GM12891 (cell line): ENCODE data around the gene LY6G5C.

Experiments
- DNase-seq: peaks from one replicate; pipeline ENCODE4 v3.0.0; 2011; ENCODE audit warnings: low spot score; ENCODE audit not compliant: insufficient read length
- FAIRE-seq: peaks from 2 replicates; lab custom pipeline; 2011; peaks lifted over from hg19 to GRCh38; lab: Jason Lieb, UNC
- PAX5 ChIP-seq: IDR thresholded peaks from 2 replicates; pipeline ENCODE4 v1.6.1; 2011; ENCODE audit warnings: low read length, moderate library complexity, mild to moderate bottlenecking; ENCODE audit not compliant: insufficient read depth, severe bottlenecking
- POLR2A ChIP-seq: IDR thresholded peaks from 2 replicates; pipeline ENCODE4 v1.6.1; 2011; ENCODE audit warnings: low read depth, low read length, control low read depth
- POLR2AphosphoS5 ChIP-seq: IDR thresholded peaks from 2 replicates; pipeline ENCODE4 v1.6.1; 2011; ENCODE audit warnings: low read depth, low read length, control low read depth
- POU2F2 ChIP-seq: IDR thresholded peaks from 2 replicates; pipeline ENCODE4 v1.6.1; 2011; ENCODE audit warnings: low read depth, mild to moderate bottlenecking, control low read depth, low read length, moderate library complexity
- SPI1 ChIP-seq: IDR thresholded peaks from 2 replicates; pipeline ENCODE4 v1.6.1; 2011; ENCODE audit warnings: low read depth, low read length, control low read depth
- TAF1 ChIP-seq: IDR thresholded peaks from 2 replicates; pipeline ENCODE4 v1.6.1; 2011; ENCODE audit warnings: low read depth, low read length, control low read depth

The LY6G5C gene

DNA sequence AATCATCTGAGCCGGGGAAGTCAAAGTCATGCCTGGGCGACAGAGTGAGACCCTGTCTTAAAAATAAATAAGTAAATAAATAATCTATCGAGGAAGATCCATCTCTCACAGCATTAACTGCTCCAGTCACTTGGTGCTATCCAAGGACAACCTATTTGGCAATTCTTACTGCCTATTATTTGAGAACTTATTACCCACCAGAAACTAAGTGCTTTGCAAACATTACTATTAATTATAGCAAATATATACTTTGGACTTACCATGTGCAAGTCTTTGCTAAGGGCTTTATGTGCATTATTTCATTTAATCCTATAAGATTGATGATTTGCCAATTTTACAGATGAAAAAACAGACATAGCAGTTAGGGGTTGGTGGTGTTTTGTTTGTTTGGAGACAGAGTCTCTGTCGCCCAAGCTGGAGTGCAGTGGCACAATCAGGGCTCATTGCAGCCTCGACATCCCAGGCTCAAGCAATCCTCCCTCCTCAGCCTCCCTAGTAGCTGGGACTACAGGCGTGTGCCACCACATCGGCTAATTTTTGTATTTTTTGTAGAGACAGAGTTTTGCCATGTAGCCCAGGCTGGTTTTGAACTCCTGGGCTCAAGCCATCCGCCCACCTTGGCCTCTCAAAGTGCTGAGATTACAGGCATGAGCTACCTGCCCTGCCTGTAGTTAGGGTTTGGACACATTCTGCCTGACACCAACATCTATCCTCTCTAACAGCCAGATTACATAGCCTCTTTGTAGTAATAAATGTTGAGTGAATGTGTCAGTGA lies 26.1 kb downstream of the LY6G5C start:
- DNase-seq (no peak), FAIRE-seq (no peak)
- TF ChIP-seq SPI1 (no peak), POLR2AphosphoS5 (no peak), PAX5 (no peak), POU2F2 (no peak), TAF1 (no peak), POLR2A (no peak)

DNA sequence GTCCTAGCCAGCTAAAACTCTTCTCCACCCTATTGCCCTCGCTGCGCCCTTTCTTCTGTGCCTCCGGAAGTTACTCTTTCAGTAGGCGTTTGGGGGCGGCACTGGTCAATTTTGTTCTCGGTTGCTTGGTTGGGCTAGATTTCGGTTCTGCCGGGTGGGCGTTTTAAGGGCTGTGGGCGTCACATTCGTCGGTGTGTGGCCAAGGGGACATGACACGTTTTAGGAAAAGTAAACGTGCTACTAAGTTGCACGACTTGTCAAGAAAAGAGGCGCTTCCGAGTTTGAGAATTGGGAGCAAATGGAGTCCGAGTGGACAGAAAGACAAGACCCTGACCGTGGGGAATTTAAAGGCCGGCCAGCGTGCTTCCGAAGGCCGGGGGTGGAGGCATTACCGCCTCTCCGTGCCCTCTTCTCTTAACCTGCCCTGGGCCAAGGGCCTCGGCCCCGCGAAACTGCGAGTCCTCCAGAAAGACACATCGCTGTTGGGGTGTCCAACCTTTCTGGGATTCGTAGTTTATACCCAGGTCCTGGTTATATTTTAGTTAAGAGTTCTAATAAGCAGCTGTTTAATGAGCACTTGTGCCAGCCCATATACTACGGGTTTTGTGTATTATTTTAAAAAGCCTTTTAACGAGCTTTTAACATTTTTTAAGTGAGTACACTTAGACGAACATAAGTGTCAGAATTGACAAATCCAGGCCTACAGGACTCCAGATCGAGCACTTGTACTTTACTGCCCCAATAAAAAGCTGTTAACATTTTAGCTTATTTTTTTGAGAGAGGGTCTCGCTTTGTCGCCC lies 27.7 kb downstream of the LY6G5C start:
- FAIRE-seq, result no peak
- 0 out of 2 replicates have a peak, but pooled peaks have one; percentile 9 for TF ChIP-seq SPI1
- TF ChIP-seq TAF1, result peak; percentile 59
- no peak; the same call in 1 of the 2 replicates for TF ChIP-seq POLR2AphosphoS5
- peak; percentile 20 for TF ChIP-seq POU2F2
- 0 out of 2 replicates have a peak, but pooled peaks have one; percentile 17 for TF ChIP-seq POLR2A
- no peak for TF ChIP-seq PAX5

DNA sequence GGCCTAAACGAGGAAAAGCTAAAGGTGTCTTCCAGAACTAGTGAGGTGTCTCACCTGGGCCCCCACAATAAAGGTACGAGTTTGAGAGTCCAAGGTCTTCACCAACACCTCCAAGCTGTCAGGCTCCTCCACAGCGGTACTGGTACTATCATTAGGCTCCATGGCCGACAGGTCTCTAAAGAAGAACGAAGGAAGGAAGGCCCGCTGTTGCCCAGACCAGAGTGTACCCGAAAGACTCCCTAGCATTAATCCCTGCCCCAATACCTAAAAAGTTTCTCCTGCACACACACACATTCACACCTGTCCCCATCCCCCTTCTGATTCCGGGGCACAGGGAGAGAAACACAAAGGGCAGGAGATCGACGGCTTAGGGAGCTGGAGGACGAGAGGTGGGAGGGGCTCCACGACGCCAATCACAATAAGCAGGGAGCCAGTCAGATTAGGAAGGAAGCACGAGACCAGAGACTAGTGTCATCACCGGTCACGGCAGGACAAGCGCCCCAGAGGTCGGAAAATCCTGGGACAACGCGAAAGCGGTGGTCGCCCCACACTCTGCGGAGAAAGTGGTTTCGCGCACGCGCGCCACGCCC lies 29.2 kb downstream of the LY6G5C start:
- TF ChIP-seq POU2F2, result no peak
- TF ChIP-seq POLR2AphosphoS5, result no peak
- TF ChIP-seq PAX5, result no peak
- TF ChIP-seq POLR2A, result no peak
- no peak for TF ChIP-seq SPI1
- TF ChIP-seq TAF1, result no peak
- FAIRE-seq (no peak), DNase-seq (no peak)

More for the DNA sequence above, 27.7 kb downstream of the LY6G5C start:
- peak; percentile 83 for DNase-seq

DNA sequence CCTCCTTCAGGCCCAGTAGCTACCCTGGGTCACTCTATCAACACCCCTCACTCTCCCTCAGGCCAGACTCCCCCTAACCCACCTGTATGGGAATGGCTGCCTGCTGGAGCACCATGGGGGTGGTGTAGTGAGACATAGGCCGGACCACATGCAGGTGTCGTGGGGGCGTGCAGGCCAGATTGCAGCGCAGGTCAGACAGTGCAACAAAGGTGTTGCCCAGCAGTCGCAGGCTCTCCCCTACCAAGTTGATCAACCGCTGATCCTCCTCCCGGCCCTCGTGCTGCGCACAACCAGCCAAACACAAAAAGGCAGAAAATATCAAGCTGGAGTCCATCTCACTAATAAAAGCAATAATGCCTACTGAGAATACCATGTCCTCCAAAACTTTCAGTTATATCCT lies 35.5 kb downstream of the LY6G5C start:
- FAIRE-seq (no peak), DNase-seq (no peak)
- TF ChIP-seq TAF1, result no peak
- no peak for TF ChIP-seq POU2F2
- TF ChIP-seq SPI1, result no peak
- TF ChIP-seq PAX5, result no peak
- no peak for TF ChIP-seq POLR2AphosphoS5
- no peak for TF ChIP-seq POLR2A

DNA sequence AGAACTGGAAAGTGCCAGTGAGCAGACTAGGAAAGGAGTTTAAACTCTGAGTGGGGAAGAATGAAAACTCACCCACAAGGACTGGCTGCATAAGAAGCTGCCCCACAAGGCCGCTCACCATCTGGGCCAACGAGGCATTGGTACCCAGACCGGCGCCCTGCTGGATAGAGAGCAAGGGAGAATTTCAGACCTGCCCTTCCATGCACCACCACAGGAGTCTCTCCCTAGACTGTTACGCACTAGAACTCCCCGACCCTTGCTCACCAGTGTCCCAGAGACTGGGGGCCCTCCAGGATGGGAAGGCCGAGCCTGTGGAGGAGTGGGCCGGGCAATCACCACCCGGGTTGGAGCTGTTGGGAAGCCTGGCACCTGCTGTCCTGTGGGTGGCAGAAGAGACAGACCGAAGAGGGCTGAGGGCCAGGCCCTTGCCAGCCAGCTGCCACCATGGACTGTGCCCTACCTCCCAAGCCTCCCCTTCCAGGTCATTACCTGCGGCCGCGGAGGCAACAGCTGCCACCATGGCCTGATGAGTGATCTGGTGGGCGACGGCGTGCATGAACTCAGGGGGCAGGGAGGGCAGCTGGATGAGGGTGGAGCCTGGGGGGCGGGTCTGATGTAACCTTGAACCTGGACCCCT lies 36.9 kb downstream of the LY6G5C start:
- DNase-seq, result no peak
- no peak for TF ChIP-seq SPI1
- no peak for TF ChIP-seq POLR2A
- TF ChIP-seq POU2F2, result no peak
- no peak for FAIRE-seq

DNA sequence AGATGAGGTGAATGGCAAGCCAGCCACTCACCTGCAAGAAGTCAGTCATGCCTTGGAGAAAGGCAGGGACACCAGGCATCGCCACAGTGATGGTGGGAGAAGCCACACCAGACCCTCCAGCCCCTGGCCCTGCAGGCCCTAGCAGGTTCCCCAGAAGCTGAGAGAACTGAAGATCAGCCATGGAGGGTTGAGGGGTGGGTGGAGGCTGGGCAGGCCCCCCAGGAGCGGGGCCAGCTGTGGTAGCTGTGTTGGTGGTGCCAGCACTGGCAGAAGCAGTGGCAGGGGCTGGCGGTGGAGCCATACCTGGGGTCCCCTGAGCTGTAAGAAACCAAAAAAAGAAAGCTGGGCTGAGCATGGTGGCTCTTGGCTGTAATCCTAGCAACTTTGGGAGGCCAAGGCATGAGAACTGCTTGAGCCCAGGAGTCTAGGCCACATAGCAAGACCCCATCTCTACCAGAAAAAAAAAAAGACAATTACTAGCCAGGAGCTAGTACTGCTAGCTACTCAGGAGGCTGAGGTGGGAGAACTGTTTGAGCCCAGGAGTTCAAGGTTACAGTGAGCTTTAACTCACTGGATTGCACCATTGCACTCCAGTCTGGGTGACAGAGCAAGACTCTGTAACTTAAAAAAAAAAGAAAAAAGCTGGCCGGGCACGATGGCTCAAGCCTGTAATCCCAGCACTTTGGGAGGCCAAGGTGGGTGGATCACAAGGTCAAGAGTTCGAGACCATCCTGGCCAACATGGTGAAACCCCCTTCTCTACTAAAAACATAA lies 37.9 kb downstream of the LY6G5C start:
- FAIRE-seq (no peak), DNase-seq (no peak)
- no peak for TF ChIP-seq POU2F2
- no peak for TF ChIP-seq PAX5
- TF ChIP-seq TAF1, result no peak
- no peak for TF ChIP-seq POLR2AphosphoS5
- no peak for TF ChIP-seq POLR2A
- no peak for TF ChIP-seq SPI1

DNA sequence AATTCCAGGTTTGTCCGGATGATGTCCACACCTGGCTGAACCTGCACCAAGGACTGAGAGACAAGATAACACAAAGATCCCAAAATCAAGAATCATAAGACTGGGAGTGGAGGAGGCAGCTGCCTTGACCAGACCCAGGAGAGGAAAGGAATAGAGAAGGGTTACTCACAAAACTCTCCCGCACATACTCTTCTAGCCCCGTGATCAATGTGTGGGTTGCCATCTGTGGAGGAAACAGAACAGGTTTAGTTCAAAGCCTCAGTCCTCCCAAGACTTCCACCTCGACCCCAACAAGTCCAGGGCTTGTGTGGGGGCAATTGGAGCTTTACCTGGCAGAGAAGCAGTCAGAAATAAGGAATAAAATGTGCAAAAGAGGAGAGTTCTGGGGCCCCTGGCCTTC lies 39.5 kb downstream of the LY6G5C start:
- TF ChIP-seq POU2F2, result no peak
- TF ChIP-seq PAX5, result no peak
- no peak for FAIRE-seq
- no peak for DNase-seq

DNA sequence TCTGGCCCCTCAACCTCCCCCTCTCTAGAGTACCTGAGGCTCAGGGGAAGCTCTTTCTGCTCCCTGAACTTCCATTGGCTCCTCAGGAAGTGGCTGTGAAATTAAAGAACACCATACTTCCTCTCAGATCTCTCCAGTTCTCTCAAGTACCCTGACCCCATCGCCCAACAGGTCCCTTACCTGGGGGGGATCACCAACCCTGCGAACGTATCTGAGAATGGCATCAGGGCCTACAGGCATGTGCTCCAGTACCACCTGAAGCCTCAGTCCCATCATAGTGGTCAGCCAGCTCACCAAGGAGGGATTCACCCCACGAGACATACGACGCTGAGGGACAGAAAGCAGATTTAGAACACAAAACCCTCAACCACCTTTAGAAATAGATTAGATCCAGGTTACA lies 40.3 kb downstream of the LY6G5C start:
- FAIRE-seq (no peak), DNase-seq (no peak)
- no peak for TF ChIP-seq POLR2A
- no peak for TF ChIP-seq TAF1
- TF ChIP-seq POLR2AphosphoS5, result no peak
- TF ChIP-seq POU2F2, result no peak
- TF ChIP-seq SPI1, result no peak
- TF ChIP-seq PAX5, result no peak

DNA sequence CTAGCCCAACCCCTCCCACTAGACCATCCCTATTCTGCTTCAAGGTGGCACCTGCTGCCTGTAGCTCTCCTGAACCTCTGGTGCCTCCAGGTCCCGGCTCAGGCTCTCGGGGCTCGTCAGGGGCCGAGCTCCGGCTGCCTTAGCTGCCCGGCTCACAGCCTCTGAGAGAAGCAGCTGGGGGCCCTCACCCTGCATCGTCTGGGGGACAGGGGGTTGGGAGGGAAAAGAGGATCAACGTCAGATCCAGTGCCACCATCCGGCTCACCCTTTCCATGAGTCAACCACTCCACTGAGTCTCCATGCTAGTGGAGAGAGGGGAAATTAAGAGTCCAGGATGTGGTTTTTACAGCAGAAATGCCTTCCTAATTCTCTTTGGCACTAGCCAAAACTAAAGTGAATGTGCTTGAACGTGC lies 41.4 kb downstream of the LY6G5C start:
- DNase-seq (no peak), FAIRE-seq (no peak)
- TF ChIP-seq TAF1, result no peak
- no peak for TF ChIP-seq POLR2AphosphoS5
- no peak for TF ChIP-seq POU2F2
- no peak; the same call in 1 of the 2 replicates for TF ChIP-seq POLR2A
- no peak for TF ChIP-seq SPI1
- TF ChIP-seq PAX5, result no peak
